OCI-LY7 (cell line): Measurements from ENCODE around the gene WDFY2. TPM values are rescaled to one million over a fixed set of nuclear protein-coding genes. Genes with fewer than 3 reads are reported as not detected.

Experiments
- BruUV-seq: library from RNA; stranded (reverse); fragments of 400-500 nt; replicated peaks from 2 replicates; lab custom pipeline; 2021; lab: Mats Ljungman, UMichigan
- CTCF ChIA-PET: fragments of 300-600 bp; sonication (Branson Sonifier 250); formaldehyde crosslinking; loops from one replicate; lab custom pipeline; 2022; ENCODE audit warnings: antibody characterized with exemption; ENCODE audit not compliant: unreplicated experiment; lab: Charles Lee
- POLR2A ChIA-PET: fragments of 300-600 bp; sonication (Branson Sonifier 250); formaldehyde crosslinking; loops from one replicate; lab custom pipeline; 2022; ENCODE audit warnings: antibody characterized with exemption; lab: Charles Lee
- DNase-seq: peaks from one replicate; pipeline ENCODE4 v3.0.0-alpha.2; 2015; ENCODE audit warnings: low spot score
- H2AFZ ChIP-seq: fragments of 200-600 bp; sonication (generic), shearing (Covaris generic); 2 replicates; pipeline ENCODE4 v1.6.1; 2014; ENCODE audit warnings: mild to moderate bottlenecking, antibody characterized with exemption, low read length, moderate library complexity
- H3K27ac ChIP-seq: fragments of 200-600 bp; sonication (generic); 2 replicates; pipeline ENCODE4 v1.5.1; 2014; ENCODE audit warnings: mixed run types, low read depth, mild to moderate bottlenecking, moderate library complexity, low read length, inconsistent platforms; ENCODE audit not compliant: poor library complexity, severe bottlenecking
- H3K36me3 ChIP-seq: fragments of 200-600 bp; sonication (generic); 2 replicates; pipeline ENCODE4 v1.6.1; 2014; ENCODE audit warnings: mild to moderate bottlenecking, antibody characterized with exemption, low read length, moderate library complexity, mixed read lengths; ENCODE audit not compliant: insufficient read depth
- H3K4me1 ChIP-seq: fragments of 200-600 bp; sonication (generic); 2 replicates; pipeline ENCODE4 v1.5.1; 2014; ENCODE audit warnings: mild to moderate bottlenecking, low read length; ENCODE audit not compliant: insufficient read depth, poor library complexity, severe bottlenecking
- H3K4me2 ChIP-seq: fragments of 200-600 bp; sonication (generic); 2 replicates; pipeline ENCODE4 v1.6.1; 2014; ENCODE audit warnings: mild to moderate bottlenecking, low read length
- H3K4me3 ChIP-seq: fragments of 200-600 bp; sonication (generic); 2 replicates; pipeline ENCODE4 v1.5.1; 2014; ENCODE audit warnings: mild to moderate bottlenecking, low read depth, low read length; ENCODE audit not compliant: poor library complexity, severe bottlenecking
- H3K79me2 ChIP-seq: fragments of 200-600 bp; sonication (generic); 2 replicates; pipeline ENCODE4 v1.6.1; 2016; ENCODE audit warnings: low read depth, mild to moderate bottlenecking, low read length, moderate library complexity, mixed read lengths; ENCODE audit not compliant: insufficient read depth
- H3K9me2 ChIP-seq: fragments of 200-600 bp; sonication (generic); 2 replicates; pipeline ENCODE4 v1.6.1; 2016; ENCODE audit warnings: mild to moderate bottlenecking, low read length, mixed read lengths; ENCODE audit not compliant: insufficient read depth
- H3K9me3 ChIP-seq: fragments of 200-600 bp; sonication (generic); 2 replicates; pipeline ENCODE4 v1.6.1; 2014; ENCODE audit warnings: mild to moderate bottlenecking, mixed run types, low read length, mixed read lengths
- H4K20me1 ChIP-seq: fragments of 200-600 bp; sonication (generic); 2 replicates; pipeline ENCODE4 v1.6.1; 2014; ENCODE audit warnings: mild to moderate bottlenecking, antibody characterized with exemption, low read length, moderate library complexity, mixed read lengths; ENCODE audit not compliant: insufficient read depth
- CTCF ChIP-seq: fragments of 200-600 bp; sonication (generic); conservative IDR thresholded peaks from 2 replicates; pipeline ENCODE4 v1.5.1; 2014; ENCODE audit warnings: mild to moderate bottlenecking, antibody characterized with exemption, low read length, moderate library complexity, mixed read lengths
- EZH2phosphoT487 ChIP-seq: fragments of 200-600 bp; sonication (generic); IDR thresholded peaks from 2 replicates; pipeline ENCODE4 v1.6.1; 2018; ENCODE audit warnings: low read depth, borderline replicate concordance, mild to moderate bottlenecking, mixed run types, antibody characterized with exemption, low read length, moderate library complexity, mixed read lengths
- intact Hi-C: fragments of 100-400 bp; cut with micrococcal nuclease; formaldehyde crosslinking; loops from one replicate; pipeline ENCODE4 v1.10.0; 2022; ENCODE audit not compliant: unreplicated experiment
- total RNA-seq, 2 experiments: library from RNA; depleted of rRNA in 1 of 2; stranded (reverse); fragments of >200 nt in 1 of 2; shearing (Covaris generic) in 1 of 2; gene quantifications; 2 replicates each; pipeline ENCODE4 v1.2.3, GENCODE V29; 2014 to 2022

Gene WDFY2
- total RNA-seq, 2 experiments from 2014 or later, result 6.4 to 18.1 TPM

- Histone ChIP-seq H3K9me2 (no peaks in the 10 kb centered on the region), H3K4me3 (peak overlapping the region; percentile 40), H3K4me1 (peaks cover 59% of the 10 kb centered on the region), H3K9me3 (no peaks in the 10 kb centered on the region), H3K4me2 (peak overlapping the region; percentile 75), H3K79me2 (no peaks in the 10 kb centered on the region), H4K20me1 (no peaks in the 10 kb centered on the region), H3K36me3 (no peaks in the 10 kb centered on the region), H2AFZ (peak overlapping the region; percentile 64; the same call in 1 of the 2 replicates), H3K27ac (peak overlapping the region; percentile 79)
- DNase-seq, result peak; percentile 84
- TF ChIP-seq CTCF (no peak), EZH2phosphoT487 (no peak)
- BruUV-seq, result no TSS peak
- ChIA-PET CTCF (interaction anchor here (0.6 to 1.1 kb wide), 3 partner anchors 11 to 170 kb away, joined by 3 read pairs; no protein-coding TSS in a partner anchor), POLR2A (interaction anchor here (0.5 to 1.8 kb wide), 8 partner anchors 9 to 360 kb away, joined by 3 to 8 read pairs (median 3); partner anchors contain the start of gene INTS6)
- intact Hi-C loops, result loop anchor here (2.0 to 5.0 kb wide), 2 partner anchors 86 to 341 kb away; partner anchors contain the start of gene INTS6
These were observed 209.5 kb downstream of the WDFY2 start for GRCh38 chr13:51793570-51794271.

- BruUV-seq, result no TSS peak
- H3K9me2 ChIP-seq, result no peaks in the 10 kb centered on the region
These were observed 210.7 kb downstream of the WDFY2 start for GRCh38 chr13:51794964-51795363.

More at GRCh38 chr13:51794964-51795363, 210.7 kb downstream of the WDFY2 start:
- intact Hi-C loops, result loop anchor here (2.0 to 5.0 kb wide), 2 partner anchors 88 to 342 kb away; partner anchors contain the start of gene INTS6
- H3K36me3 ChIP-seq, result no peaks in the 10 kb centered on the region
- no peaks in the 10 kb centered on the region for H4K20me1 ChIP-seq
- CTCF ChIA-PET, result interaction anchor here (0.6 to 1.8 kb wide), 4 partner anchors 17 to 213 kb away, joined by 3 to 6 read pairs (median 4); no protein-coding TSS in a partner anchor
- H3K4me2 ChIP-seq, result peak overlapping the region; percentile 75
- POLR2A ChIA-PET, result interaction anchor here (0.6 to 1.8 kb wide), 10 partner anchors 11 to 374 kb away, joined by 3 to 7 read pairs (median 4); no protein-coding TSS in a partner anchor
- H3K9me3 ChIP-seq, result no peaks in the 10 kb centered on the region
- DNase-seq, result peak; percentile 79
- peak overlapping the region; percentile 5 for H3K4me3 ChIP-seq
- H3K79me2 ChIP-seq, result no peaks in the 10 kb centered on the region
- H3K27ac ChIP-seq, result peak overlapping the region; percentile 79
- TF ChIP-seq CTCF, result no peak
- TF ChIP-seq EZH2phosphoT487, result no peak
- H2AFZ ChIP-seq, result no peak overlapping the region
- H3K4me1 ChIP-seq, result peaks cover 67% of the 10 kb centered on the region
